HS-27A (cell line): ENCODE data around the gene TPPP.

Experiments used
- DNase-seq: peaks from one replicate; pipeline ENCODE4 v3.0.0-alpha.2; 2012; ENCODE audit warnings: low read depth, missing footprints

TPPP gene

DNA sequence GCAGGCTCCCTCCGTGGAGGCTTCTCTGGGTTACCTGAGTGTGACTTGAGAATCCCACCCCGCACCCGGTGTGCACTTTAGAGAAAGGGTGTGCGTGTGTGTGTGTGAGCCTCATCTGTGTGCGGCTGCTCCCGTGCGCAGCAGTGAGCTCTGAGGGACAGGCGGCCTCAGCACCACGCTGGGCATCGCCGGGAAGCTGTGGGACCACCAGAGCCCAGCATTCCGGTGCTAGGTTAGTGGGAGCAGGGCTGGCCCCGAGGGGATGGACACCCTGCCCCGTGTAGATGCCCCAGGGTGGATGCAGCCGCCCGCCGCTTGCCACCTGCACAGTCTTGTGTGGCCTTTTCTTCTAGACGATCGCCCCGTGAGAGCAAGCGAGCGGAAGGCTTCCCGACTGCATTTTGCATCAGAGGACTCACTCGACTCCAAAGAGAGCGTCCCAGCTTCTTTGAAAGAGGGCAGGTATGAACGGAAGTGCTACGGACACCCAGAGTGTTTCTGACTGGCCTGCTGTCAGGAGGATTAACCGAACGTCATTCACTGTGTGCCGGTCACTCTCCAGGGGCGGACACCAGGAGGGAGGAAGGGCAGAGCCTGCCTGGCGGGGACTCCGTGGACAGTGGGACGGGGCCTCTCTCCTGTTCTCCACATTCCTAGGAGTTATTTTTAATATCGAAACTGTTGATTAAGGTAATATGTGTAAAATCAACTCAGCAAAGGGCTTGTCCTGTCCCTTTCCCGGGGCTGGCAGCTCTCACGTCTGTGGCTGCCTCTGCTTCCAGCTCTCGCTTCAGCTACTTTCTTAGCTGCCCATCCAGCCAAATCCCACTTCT, 68.8 kb downstream of the TPPP start:
- DNase-seq = no peak

DNA sequence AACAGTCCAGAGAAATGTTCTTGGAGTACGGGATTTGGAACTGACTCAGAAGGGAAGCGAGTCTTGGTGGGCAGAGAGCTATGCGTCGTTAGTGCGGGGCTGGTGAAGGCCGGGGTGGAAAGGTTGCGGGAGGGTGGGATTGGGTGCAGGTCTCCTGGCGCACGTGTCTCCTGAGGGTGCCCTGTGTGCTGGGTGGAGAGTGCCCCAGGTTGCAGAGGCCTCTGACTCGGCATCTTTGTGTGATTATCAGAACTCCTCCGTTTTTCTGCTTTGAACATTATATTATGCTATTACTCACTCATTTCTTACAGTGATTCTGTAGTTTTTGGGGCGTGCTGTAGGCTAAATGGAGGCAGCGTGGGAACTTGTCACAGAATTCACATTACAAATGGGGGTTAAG, 69.6 kb downstream of the TPPP start:
- DNase-seq = no peak

DNA sequence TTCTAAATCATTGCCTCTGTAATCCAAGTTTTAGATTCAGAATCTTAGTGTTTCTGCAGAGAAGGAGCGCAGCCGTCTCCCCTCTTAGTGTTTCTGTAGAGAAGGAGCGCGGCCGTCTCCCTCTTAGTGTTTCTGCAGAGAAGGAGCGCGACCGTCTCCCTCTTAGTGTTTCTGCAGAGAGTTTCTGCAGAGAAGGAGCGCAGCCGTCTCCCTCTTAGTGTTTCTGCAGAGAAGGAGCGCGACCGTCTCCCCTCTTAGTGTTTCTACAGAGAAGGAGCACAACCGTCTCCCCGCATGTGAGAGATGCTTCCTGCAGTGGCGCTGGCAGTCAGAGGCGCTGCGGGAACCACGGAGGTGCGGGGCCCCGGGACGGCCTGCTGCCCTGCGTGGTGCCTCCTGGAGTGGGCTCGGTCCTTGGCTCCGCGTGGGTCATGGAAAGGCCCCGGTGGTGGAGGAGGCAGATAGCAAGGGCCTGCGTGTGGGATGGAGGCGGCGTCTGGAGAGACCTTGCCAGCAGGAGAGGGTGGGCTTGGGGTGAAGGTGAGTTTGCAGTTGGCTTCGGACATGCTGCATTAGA, 70.1 kb downstream of the TPPP start:
- DNase-seq = no peak

DNA sequence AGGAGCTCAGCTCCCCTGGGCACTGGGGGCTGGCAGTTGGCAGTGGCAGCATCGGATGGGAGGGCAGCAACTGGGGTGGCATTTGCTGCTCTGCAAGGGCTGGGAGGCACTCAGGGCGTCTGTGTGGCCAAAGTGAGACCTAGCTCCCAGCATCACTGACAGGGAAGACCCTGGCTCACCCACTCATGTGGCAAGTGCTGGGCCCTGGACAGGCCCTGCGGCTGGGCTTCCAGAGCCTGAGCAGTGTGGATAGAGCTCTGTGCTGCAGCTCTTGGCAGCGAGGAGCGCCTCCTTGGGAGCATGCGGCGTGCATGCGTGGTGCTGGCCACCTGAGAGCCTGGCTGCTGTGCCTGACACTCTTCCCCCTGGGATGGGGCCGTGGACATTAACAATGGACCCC, 70.8 kb downstream of the TPPP start:
- DNase-seq = no peak

DNA sequence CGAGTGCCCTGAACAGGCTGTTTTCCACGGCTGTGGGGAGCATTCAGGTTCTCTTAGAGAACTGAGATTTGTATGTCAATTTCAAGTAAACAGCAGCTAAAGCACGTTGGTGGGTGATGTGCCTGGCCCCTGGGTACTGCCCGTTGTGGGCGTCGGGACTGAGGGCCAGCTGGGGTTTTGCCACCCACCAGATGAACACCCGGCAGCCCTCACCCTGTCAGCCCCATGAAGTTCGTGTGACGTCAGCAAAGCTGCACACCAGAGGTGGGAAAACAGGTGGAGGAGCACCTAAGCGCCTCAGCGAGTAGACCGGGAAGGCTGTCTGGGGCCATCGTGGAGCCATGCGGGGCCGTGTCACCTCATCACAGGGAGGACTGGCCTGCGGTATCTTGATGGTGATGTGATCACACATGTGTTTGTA, 71.8 kb downstream of the TPPP start:
- no peak for DNase-seq

DNA sequence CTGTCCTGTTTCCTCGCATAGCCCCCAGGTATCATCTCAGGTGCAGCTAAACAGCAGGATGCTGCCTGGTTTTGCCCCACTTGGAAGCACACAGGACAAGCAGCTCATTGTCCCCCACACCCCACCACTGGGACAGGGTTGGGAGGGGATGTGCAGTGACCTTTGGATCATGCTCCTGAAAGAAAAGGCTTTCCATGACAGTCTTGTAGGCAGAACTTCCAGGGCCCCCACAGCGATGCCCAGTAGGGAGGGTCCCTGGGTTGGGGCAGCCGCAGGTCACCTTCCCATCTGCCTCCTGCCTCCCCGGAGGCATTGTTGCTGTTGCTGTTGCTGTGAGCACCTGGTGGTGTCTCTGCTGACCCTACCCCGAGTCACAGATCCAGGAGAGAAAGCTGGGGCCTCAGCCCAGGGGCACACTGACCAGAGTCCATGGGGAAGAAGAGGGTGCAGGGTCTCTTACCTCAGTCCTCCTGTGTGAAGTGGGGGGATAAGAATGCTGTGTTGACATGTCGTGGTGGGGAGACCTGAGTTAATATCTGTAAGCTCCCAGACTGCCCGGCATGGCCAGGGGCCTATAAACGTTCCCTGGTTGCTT, 72.5 kb downstream of the TPPP start:
- DNase-seq = no peak

DNA sequence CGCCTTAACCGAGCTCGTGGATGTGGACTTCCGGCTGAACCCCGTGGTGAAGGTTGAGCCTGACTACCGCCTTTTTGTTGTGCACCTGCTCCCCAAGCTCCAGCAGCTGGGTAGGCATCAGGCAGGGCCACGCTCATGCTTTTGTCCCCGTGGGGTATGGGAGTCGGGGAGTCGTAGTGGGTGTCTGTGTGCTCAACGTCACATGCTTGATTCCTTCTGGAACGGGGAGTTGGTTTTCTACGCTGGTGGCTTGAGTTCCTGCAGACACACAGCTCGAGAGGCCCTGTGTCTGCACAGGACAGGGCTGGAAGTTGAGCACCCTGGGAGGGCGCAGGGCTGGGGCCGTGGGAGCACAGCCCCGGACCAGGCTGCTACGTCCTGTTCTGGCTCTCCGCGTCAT, 73.0 kb downstream of the TPPP start:
- DNase-seq = no peak

DNA sequence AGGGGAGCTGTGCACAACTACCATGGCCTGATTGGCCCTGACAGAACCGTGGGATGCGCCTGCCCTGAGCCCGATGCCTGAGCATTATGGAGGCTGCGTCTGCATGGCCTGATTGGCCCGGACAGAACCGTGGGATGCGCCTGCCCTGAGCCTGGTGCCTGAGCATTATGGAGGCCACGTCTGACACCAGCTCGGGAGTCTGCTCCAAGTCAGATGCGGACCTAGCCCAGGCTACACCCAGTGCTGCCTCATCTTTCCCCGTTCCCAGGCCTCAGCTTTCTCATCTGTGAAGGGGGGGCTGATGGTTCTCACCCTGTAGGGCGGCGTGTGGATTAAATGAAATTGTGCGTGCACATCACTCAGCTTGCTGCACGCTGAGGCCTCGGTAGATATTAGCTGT, 73.7 kb downstream of the TPPP start:
- no peak for DNase-seq

DNA sequence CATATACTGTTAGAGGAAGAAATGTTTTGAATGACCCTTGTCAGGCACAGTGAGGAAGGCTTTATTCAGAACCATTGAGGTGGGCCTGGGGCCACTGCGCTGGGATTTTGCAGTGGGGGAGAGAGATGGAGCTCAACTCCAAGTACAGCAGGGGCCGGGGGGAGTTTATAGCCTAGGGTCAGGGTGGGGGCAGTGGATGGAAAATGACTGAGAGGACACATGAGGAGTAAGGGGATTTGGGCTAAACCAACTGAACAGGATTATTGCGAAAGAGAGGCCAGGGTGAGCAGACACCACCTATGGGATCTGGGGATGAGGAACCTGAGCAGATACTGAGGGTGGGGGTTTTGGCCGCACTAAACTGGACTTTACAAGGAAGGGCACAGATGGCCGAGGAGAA, 74.7 kb downstream of the TPPP start:
- DNase-seq = no peak

DNA sequence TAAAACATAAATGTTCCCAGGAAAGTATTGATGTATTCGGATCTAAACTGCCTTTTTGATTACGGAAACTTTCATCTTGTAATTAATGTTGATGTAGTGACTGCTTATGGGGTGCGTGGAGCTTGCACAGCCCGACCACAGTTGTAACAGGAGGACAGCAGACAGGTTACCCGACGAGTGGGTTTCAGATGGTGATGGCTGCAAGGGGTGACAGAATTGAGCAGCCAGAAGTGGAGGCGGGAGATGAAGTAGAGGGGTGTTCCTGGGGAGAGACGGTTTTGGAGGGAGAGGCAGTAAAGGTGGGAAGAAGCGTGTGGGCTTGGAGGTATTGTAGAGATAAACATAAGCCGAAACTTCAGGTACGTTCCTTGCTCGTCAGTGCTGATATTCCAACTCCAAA, 75.3 kb downstream of the TPPP start:
- no peak for DNase-seq

DNA sequence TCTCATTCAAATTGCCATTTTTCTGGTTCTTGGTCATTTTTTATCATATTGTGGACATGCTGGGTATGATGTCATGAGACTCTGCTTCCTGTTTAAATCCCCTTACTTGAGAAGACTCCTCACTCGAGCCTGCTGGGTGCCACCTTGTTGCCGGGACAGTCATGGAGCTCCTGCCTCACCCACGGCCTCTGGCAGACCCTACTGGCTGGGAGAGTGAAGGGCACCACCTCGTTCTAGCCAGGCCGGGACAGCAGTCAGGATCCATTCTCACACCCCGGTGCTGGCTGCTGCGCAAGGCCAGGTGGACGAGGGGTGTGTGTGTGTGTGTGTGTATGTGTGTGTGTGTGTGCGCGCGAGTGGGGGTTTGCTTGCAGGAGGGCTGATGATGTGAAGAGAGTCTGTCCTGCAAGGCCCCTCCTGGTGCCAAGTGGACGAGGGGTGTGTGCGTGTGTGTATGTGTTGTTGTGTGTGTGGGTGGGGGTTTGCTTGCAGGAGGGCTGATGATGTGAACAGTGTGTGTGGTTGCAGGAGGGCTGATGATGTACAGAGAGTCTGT, 76.6 kb downstream of the TPPP start:
- DNase-seq = no peak

DNA sequence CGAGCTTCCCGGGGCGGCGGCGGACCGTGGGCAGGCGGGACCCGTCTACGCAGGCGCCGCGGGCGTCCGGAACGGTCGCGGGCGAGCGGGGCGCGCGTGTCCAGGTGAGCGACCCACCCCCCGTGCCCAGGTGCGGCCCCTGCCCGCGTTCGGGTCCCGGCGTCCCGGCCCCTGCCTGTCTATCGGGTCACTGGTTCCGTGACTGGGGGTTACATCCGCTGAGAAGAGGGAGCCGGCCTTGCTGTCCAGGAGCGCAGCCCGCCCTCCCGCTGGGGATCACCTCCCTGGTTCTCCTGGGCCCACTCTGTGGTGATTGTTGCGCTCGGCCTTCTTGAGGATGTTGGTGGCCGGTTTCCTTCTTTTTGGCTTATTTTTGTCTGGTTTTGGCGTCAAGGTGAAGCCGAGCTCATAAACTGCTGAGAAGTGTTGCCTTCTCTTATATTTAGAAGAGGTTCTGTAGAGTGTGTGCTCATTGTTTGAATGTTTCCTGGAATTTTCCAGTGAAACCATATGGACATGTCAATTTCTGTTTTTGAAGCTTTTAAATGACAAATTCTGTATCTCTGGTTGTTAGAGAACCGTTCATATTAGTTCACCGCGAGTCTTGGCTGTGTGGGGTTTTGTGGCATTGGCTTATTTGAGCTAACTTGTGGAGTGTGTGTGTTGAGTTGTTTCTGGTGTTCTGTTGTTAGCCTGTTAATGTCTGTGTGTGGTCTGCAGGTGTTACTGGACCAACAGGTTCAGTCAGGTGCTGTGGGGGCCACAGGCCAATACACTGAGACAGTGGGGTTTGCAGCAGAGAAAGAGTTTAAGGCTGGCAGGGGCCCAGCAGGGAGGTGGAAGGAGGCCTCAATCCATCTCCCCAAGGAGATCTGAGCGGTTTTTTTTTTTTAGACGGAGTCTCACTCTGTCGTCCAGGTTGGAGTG, 80.4 kb downstream of the TPPP start:
- DNase-seq = peak; percentile 12

DNA sequence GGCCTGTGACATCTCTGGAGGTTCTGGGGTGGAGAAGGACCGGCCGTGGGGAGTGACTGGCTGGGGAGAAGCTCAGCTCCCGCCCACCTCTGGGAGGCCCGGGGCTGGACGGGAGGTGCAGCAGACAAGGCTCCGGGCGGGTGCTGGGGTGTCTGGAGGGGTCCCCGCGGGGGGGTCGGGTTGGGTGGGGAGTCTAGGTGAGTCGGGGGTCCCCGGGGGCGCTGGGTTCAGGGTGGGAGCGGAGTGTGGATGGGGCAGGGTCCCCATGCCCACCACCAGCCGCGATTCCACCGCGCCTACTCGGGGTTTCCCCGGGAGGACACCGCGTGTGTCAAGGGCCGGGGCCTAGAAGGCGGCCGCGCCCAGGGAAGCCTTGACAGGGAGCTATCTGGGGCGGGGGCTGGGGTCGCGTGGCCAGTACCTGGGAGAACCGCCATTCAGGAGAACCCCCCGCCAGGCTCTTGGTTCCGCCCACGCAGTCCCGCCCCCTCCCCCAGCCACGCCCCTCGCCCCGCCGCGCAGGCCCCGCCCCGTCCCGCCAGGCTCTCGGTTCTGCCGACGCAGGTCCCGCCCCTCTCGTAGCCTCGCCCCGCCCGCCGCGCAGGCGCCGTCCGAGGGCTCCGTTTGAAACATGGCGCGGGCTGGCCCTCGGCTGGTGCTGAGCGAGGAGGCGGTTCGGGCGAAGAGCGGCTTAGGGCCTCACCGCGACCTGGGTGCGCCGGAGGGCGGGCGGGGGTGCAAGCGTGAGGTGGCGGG, 81.2 kb downstream of the TPPP start, which contains the start of gene CEP72:
Gene CEP72 (plus strand): TSS at position 610 of the 756 bp plus-strand sequence. CDS start 22 bp downstream, at position 632.
- DNase-seq = peak; percentile 20

DNA sequence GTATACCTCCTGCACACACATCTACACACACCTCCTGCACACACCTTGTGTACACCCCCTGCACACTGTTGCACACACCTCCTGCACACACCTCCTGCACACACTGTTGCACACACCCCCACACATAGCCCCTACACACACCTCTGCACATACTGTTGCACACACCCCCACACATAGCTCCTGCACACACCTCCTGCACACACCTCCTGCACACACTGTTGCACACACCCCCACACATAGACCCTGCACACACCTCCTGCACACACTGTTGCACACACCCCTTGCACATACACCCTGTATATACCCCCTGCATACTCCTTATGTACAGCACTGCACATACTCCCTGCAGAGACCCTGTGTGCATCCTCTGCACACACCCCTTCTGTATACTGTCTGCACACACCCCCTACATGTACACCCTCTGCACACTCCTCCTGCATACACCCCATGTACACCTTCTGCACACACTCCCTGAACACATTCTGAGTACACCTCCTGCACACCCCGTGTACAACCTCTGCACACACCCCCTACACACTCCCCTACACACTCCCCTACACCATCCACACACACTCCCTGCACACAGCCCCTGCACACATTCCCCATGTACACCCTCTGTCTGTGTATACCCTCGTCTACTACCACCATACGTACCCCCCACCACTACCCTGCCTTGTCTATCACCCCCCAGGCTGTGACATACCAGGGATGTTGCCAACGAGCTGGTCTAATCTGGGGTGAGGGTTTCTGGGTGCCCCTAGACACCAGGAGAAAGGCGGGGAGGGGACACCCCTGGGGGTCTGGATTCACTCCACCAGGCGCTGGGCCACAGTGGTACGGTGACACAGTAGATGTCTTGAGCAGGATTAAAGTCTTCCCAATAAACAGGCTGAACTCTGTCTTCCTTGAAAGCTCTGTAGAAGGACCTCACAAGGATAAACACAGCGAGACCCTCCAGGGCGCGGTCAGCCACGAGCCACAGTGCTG, 82.1 kb downstream of the TPPP start:
- no peak for DNase-seq

DNA sequence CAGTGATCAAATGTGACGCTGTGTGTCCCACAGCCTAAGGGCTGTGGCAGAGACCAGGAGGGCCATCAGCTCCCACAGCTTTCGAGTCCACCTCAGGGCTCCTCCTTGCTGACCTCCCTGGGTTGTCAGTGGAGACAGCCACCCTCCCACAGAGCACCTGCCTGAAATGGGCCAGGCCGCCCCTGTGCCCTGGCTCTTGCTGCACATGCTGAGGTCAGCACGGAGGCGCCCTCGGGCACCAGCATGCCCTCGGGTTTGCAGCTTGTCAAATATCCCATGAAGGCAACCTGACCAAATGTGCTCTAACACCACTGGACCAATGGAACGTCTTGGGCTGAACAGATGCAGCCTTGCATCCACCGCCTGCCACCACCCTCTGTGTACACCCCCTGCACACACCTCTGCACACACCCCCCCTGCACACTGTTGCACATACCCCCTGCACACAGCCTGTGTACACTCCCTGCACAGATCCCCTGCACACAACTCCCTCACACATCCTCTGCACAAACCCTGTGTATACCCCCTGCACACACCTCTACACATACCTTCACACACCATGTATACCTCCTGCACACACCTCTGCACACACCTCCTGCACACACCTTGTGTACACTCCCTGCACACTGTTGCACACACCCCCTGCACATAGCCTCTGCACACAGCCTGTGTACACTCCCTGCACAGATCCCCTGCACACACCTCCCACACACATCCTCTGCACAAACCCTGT, 83.0 kb downstream of the TPPP start:
- DNase-seq = no peak
